22Rv1 (cell line): ENCODE measurements around the gene TMEM150C.
A peak's percentile ranks its signal among the peaks of the same experiment; 100 is the strongest.

Source experiments
- H3K27ac ChIP-seq: fragments of 450-650 bp; 2 replicates; pipeline ENCODE4 v1.5.1; 2017
- CTCF ChIP-seq: fragments of 450-650 bp; IDR thresholded peaks from 2 replicates; pipeline ENCODE4 v1.5.1; 2017; ENCODE audit warnings: mild to moderate bottlenecking
- ZFX ChIP-seq: fragments of 450-650 bp; IDR thresholded peaks from 2 replicates; pipeline ENCODE4 v1.6.1; 2017; ENCODE audit warnings: antibody characterized with exemption, borderline replicate concordance

Gene TMEM150C

DNA sequence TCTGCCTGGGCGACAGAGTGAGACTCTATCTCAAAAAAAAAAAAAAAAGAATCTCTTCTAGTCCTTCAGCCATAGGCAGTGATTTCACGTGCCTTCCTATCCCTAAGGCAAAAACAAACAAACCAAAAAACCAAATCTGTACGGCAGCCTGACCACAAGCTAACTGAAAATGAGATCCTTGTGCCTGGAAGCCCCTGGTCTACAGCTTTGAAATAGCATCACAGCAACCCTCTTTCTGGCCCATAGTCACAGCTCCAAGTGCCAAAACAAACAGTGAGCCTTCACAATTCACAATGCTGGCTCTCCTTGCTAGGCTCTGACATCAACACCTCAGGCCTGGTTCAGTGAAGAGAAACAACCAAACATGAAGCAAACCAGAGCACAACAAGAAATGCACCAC, 46.1 kb downstream of the TMEM150C start:
- TF ChIP-seq CTCF (no peak), ZFX (no peak)
- H3K27ac ChIP-seq = no peak overlapping the region

- no peak for TF ChIP-seq CTCF
- no peak for TF ChIP-seq ZFX
- H3K27ac ChIP-seq = no peak overlapping the region
Observed at GRCh38 chr4:82513382-82513781, 48.4 kb downstream of the TMEM150C start.

GRCh38 chr4:82510216-82510615, 51.6 kb downstream of the TMEM150C start:
- TF ChIP-seq ZFX = no peak
- no peak for TF ChIP-seq CTCF
- H3K27ac ChIP-seq = no peak overlapping the region

DNA sequence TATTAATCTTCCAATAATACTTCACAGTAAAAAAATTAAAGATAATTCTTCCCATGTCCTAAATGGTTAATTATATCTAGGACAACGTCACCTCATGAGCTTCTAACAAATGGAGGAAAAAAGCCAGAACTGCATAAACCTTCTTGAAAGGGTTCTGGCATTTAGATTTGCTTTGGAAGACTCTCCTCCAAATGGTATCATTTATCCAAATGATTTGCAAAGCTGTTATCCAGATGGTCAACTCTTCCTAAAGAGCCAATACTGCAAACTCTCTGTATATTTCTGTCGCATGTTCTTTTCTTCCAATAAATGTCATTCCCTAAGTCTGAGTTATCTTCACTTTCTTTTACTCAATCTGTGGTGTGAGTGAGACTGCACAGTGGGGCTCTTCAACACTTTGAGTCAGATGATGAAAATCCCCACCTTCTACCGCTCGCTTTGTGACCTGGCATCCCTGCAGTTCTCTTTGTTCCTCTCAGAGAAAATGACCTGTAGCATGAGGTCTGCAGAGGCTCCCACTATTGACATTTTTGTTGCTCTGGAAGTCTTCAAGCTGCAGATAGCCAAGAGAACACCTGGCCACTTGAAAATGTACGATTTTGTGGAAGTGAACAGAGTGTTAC, 52.9 kb downstream of the TMEM150C start:
- no peak overlapping the region for H3K27ac ChIP-seq
- TF ChIP-seq CTCF (no peak), ZFX (no peak)

DNA sequence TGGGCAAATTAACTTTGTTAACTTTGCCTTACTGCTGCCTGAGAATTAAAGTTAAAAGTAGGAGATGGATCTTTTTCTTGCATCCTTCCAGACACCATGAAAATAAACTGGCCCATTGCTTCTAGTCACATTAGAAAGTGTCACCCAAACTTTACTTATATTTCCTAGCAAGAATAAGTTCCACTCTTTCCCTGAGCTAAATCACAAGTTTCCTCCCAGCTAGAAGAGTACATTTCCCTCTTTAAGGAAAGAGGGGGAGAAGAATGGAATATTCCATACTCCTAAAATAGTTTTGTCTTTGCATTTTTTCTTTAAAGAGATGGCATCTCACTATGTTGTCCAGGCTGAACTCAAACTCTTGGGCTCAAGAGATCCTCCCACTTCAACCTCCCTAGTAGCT, 53.8 kb downstream of the TMEM150C start:
- TF ChIP-seq ZFX = no peak
- TF ChIP-seq CTCF = no peak
- H3K27ac ChIP-seq = no peak overlapping the region

- no peak overlapping the region for H3K27ac ChIP-seq
- TF ChIP-seq CTCF = no peak
- TF ChIP-seq ZFX = no peak
Observed at GRCh38 chr4:82501154-82501442, 60.7 kb downstream of the TMEM150C start.

DNA sequence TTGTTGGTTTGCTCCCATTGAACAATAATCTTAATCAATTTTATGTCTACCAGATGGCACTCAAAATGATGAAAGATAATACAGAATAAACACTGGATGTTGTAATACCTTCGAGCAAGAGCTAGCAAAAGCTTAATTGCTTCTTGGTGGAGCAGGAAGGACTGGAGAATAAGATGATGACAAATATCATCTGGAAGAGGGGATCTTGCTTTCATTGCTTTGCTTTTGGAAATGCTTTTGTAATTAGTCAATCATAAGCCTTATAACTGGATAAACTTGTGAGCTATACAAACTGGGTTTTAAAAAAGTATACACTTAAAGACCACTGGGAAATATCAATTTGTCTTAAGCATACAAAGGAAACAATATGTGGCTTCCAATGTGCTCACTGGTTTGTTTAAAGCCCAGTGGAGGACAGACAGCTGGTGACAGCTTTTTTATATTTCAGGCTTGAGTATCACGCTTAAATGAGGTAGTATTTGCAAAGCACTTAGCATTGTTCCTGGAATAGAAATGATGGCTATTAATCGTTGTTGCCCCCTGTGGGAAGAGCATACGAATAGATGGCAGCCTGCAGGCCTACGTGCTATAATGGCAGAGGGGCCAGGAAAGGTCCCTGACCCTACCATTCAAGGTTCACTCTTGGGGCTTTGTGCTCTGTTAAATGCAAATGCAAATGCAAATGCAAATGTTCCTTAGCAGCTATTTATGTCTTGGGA, 61.2 kb downstream of the TMEM150C start:
- H3K27ac ChIP-seq = peak overlapping the region; percentile 12; the same call in 1 of the 2 replicates
- TF ChIP-seq ZFX (no peak), CTCF (no peak)
